ENCODE results near the gene RUFY3.
"Not testable (repeated sequence)": the region's sequence is repeated elsewhere in the genome, so short reads cannot be mapped to it uniquely, and the experiment has no call there.

RUFY3 gene

DNA sequence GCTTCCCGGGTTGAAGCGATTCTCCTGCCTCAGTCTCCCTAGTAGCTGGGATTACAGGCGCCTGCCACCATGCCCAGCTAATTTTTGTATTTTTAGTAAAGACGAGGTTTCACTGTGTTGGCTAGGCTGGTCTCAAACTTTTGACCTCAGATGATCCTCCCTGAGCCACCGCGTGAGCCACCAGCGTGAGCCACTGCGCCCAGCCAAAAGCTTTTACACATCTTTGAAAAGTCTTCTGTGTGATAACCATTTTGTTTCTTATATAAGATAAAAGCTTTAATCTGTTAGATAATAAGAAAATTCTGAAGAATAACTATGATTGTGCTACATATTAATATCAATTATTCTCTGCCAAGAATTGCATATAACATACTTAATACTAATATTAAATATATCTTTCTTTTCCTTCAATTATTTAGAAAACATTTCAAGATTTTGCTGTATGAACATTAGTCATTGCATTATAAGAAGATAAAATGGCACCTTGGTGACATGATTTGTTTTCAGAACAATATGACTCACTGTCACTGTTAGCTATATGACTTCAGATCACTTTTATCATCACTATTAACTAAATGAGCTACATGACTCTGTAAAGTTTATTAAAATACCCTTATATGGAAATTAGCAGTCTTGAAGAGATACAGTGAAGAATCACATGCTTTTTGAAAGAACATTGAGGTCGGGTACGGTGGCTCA lies 33.4 kb downstream of the RUFY3 start:
- H3K27ac ChIP-seq: no peak overlapping the region
- TF ChIP-seq, protein P1, sequence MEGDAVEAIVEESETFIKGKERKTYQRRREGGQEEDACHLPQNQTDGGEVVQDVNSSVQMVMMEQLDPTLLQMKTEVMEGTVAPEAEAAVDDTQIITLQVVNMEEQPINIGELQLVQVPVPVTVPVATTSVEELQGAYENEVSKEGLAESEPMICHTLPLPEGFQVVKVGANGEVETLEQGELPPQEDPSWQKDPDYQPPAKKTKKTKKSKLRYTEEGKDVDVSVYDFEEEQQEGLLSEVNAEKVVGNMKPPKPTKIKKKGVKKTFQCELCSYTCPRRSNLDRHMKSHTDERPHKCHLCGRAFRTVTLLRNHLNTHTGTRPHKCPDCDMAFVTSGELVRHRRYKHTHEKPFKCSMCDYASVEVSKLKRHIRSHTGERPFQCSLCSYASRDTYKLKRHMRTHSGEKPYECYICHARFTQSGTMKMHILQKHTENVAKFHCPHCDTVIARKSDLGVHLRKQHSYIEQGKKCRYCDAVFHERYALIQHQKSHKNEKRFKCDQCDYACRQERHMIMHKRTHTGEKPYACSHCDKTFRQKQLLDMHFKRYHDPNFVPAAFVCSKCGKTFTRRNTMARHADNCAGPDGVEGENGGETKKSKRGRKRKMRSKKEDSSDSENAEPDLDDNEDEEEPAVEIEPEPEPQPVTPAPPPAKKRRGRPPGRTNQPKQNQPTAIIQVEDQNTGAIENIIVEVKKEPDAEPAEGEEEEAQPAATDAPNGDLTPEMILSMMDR (conservative IDR thresholded peaks at IDR 0.05): no peak
- no peak for TF ChIP-seq ZFX (IDR thresholded peaks at IDR 0.05)

DNA sequence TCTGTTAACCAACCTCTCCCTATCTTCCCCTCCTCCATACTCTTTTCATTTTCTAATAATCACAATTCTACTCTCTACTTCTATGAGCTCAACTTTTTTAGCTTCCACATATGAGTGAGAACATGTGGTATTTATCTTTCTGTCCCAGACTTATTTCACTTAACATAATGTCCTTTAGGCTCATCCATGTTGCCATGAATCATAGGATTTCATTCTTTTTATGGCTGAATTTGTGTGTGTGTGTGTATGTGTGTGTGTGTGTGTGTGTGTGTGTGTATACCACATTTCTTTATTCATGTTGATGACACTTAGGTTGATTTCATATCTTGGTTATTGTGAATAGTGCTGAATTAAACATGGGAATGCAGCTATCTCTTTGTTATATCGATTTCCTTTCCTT lies 37.4 kb downstream of the RUFY3 start:
- TF ChIP-seq, protein P1 (conservative IDR thresholded peaks at IDR 0.05): no peak
- TF ChIP-seq ZFX (IDR thresholded peaks at IDR 0.05): no peak
- no peak overlapping the region for H3K27ac ChIP-seq

DNA sequence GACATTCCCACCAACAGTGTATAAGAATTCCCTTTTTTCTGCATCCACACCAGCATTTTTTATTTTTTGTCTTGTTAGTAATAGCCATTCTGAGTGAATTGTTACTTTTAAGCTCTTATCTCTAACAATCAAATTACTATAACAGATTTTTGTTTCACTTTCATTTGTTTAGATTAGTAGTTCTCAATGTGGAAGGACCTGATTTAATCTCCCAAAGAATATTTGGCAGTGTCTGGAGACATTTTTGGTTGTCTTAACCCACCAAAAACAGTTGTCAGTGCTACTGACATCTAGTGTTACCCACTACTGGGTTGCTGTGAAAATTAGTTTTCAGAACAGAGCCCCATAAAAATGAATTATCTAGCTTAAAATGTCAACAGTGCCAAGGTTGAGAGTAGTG lies 37.9 kb downstream of the RUFY3 start:
- no peak overlapping the region for H3K27ac ChIP-seq
- TF ChIP-seq, protein P1 (conservative IDR thresholded peaks at IDR 0.05): no peak
- TF ChIP-seq ZFX (IDR thresholded peaks at IDR 0.05): no peak

DNA sequence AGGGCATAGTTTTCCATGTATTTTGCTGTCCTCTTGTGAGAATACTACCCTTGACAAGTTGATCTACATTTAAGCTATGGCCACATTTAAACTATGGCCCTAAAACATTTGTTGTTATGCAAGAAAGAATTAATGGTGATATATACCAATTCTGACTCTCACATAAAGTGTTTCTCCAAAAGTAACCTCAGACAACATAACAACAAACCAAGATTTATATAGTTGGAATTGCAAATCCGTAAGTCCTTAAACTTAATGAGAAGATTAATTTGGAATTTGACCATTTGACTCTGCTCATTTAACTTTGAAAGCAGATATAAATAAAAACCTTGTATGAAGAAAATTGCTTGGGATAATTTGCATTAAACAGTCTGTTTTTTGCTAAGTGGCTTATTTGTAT lies 38.9 kb downstream of the RUFY3 start:
- TF ChIP-seq, protein P1 (conservative IDR thresholded peaks at IDR 0.05): no peak
- TF ChIP-seq ZFX (IDR thresholded peaks at IDR 0.05): no peak
- no peak overlapping the region for H3K27ac ChIP-seq

DNA sequence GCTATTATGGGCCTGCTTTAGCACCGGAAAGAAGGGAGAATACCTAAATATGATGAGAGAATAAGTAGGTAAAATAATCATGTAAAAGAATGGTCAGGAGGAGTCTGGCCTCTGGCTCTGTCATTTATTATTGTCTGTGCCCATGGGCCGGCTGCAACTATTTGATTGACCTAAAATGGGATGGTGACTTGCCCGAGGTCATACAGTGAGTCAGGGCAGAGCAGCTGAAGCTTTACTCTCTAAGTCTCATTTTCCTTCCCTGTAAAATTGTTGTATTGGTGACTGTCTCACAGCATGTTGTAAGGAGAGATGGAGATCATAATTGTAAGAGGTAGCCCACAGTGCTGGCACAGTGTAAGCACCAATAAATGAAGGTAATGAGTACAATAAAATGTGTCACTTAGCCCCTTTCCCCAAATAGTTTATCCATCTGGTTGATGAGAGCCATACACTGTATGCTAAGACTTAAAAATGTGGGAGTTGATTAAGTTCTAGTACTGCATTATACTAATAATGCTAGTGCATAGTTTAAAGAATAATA lies 39.6 kb downstream of the RUFY3 start:
- no peak overlapping the region for H3K27ac ChIP-seq
- TF ChIP-seq, protein P1 (conservative IDR thresholded peaks at IDR 0.05): no peak
- no peak for TF ChIP-seq ZFX (IDR thresholded peaks at IDR 0.05)

DNA sequence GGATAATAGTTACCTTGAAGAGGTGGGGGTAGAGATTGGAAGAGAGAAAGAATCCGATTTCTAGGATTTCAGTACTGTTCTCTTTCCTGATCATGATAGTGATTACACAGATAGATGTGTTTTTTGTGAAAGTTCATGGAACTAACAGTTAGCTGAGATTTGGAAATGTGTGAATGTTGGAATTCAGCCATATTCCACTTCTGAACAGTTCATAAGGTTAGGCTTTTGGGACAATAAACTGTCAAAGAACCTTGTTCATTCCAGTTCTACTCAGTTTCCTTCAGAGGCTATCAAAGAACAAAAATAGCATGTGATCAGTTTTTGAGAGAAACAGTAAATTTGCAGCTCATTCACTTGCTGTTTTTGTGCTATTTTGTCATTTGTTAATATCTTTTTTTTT lies 43.6 kb downstream of the RUFY3 start:
- TF ChIP-seq ZFX (IDR thresholded peaks at IDR 0.05): no peak
- TF ChIP-seq, protein P1 (conservative IDR thresholded peaks at IDR 0.05): no peak
- no peak overlapping the region for H3K27ac ChIP-seq

DNA sequence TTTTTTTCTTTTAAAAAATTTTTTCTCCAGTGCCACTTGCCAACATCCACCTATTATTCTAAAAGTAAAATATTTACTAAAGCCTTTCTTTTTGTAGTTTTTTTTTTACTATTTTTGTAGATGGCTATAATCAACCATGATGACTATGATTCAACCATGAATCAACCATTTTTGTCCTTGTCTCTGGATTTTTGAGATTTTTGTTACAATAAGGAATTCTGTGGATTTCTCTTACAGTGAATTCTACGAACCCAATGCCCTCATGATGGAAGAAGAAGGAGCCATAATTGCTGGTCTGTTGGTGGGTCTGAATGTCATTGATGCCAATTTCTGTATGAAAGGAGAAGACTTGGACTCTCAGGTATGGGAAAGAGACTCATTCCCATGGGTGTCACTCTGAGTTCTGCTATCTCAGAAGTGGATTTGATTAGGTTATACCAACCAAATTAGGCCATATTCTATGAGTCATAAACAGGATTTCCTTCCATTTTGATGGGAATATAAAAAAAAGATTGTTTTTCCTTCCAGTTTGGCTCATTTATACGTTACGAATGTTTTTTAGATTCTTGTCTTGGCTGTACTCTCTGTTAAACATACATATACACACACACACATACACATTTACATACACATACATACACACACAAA lies 46.7 kb downstream of the RUFY3 start:
- H3K27ac ChIP-seq: no peak overlapping the region
- TF ChIP-seq, protein P1 (conservative IDR thresholded peaks at IDR 0.05): no peak
- TF ChIP-seq ZFX (IDR thresholded peaks at IDR 0.05): no peak

DNA sequence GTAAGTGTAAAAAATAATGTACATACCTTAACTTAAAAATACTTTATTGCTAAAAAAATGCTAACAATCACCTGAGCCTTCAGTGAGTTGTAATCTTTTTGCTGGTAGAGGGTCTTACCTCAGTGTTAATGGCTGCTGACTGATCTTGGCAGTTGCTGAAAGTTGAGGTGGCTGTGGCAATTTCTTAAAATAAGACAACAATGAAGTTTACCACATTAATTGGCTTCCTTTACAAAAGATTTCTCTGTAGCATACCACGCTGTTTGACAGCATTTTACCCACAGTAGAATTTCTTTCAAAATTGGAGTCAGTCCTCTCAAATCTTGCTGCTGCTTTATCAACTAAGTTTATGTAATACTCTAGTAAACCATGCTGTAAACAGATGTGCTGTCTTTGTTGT lies 47.6 kb downstream of the RUFY3 start:
- not testable (repeated sequence) for H3K27ac ChIP-seq
